KMS-11 (cell line): ENCODE data around the gene OR2AT4.

ENCODE experiments used
- H2AFZ ChIP-seq: fragments of 200-600 bp; sonication (generic); 2 replicates; pipeline ENCODE4 v1.6.1; 2016; ENCODE audit warnings: antibody characterized with exemption, mixed run types, low read depth
- H3K27ac ChIP-seq: fragments of 200-600 bp; sonication (generic); 2 replicates; pipeline ENCODE4 v1.6.1; 2016; ENCODE audit warnings: mild to moderate bottlenecking, mixed run types
- H3K27me3 ChIP-seq: fragments of 200-600 bp; sonication (generic); 2 replicates; pipeline ENCODE4 v1.6.1; 2017; ENCODE audit warnings: mild to moderate bottlenecking, low read depth, mixed run types, moderate library complexity; ENCODE audit not compliant: insufficient read depth
- H3K36me3 ChIP-seq: fragments of 200-600 bp; sonication (generic); 2 replicates; pipeline ENCODE4 v1.6.1; 2017; ENCODE audit warnings: mild to moderate bottlenecking, mixed run types; ENCODE audit not compliant: insufficient read depth
- H3K4me1 ChIP-seq: fragments of 200-600 bp; sonication (generic); 2 replicates; pipeline ENCODE4 v1.6.1; 2016; ENCODE audit warnings: mild to moderate bottlenecking, low read depth, mixed run types; ENCODE audit not compliant: poor library complexity, severe bottlenecking
- H3K4me2 ChIP-seq: fragments of 200-600 bp; sonication (generic); 2 replicates; pipeline ENCODE4 v1.7.0; 2016; ENCODE audit warnings: mild to moderate bottlenecking, mixed run types
- H3K4me3 ChIP-seq: fragments of 200-600 bp; sonication (generic); IDR thresholded peaks from 2 replicates; pipeline ENCODE4 v1.6.1; 2017; ENCODE audit warnings: low read depth, low read length, mixed read lengths; ENCODE audit not compliant: insufficient read depth
- H3K79me2 ChIP-seq: fragments of 200-600 bp; sonication (generic); 2 replicates; pipeline ENCODE4 v1.6.1; 2016; ENCODE audit warnings: low read depth, mixed run types; ENCODE audit not compliant: insufficient read depth
- H3K9ac ChIP-seq: fragments of 200-600 bp; sonication (generic); 2 replicates; pipeline ENCODE4 v1.6.1; 2016; ENCODE audit warnings: mild to moderate bottlenecking, mixed run types
- H4K20me1 ChIP-seq: fragments of 200-600 bp; sonication (generic); 2 replicates; pipeline ENCODE4 v1.6.1; 2016; ENCODE audit warnings: mild to moderate bottlenecking, mixed run types; ENCODE audit not compliant: insufficient read depth
- CTCF ChIP-seq: fragments of 200-600 bp; sonication (generic); conservative IDR thresholded peaks from 2 replicates; pipeline ENCODE4 v1.6.1; 2017; ENCODE audit warnings: low read depth, mild to moderate bottlenecking, antibody characterized with exemption, low read length, moderate library complexity, mixed read lengths

Gene OR2AT4

GRCh38 chr11:75126564-75126963 is 29.9 kb upstream of the OR2AT4 start:
- H4K20me1 ChIP-seq, result no peaks in the 10 kb centered on the region
- no peak overlapping the region for H2AFZ ChIP-seq
- no peak overlapping the region for H3K9ac ChIP-seq
- no peaks in the 10 kb centered on the region for H3K27me3 ChIP-seq
- no peaks in the 10 kb centered on the region for H3K4me1 ChIP-seq
- no peaks in the 10 kb centered on the region for H3K36me3 ChIP-seq
- H3K4me2 ChIP-seq, result no peak overlapping the region
- TF ChIP-seq CTCF, result no peak
- no peak overlapping the region for H3K27ac ChIP-seq
- H3K79me2 ChIP-seq, result no peaks in the 10 kb centered on the region
- no peak overlapping the region for H3K4me3 ChIP-seq

- H3K27ac ChIP-seq, result no peak overlapping the region
Measured at GRCh38 chr11:75118577-75118976, 21.9 kb upstream of the OR2AT4 start.

GRCh38 chr11:75114465-75114864 is 17.8 kb upstream of the OR2AT4 start:
- no peaks in the 10 kb centered on the region for H3K79me2 ChIP-seq
- H3K36me3 ChIP-seq, result no peaks in the 10 kb centered on the region
- H3K27me3 ChIP-seq, result no peaks in the 10 kb centered on the region
- no peak overlapping the region for H3K4me2 ChIP-seq
- H2AFZ ChIP-seq, result no peak overlapping the region
- no peak for TF ChIP-seq CTCF
- H3K27ac ChIP-seq, result no peak overlapping the region
- H3K4me3 ChIP-seq, result no peak overlapping the region
- H4K20me1 ChIP-seq, result no peaks in the 10 kb centered on the region
- H3K9ac ChIP-seq, result no peak overlapping the region
- H3K4me1 ChIP-seq, result no peaks in the 10 kb centered on the region

More at GRCh38 chr11:75118577-75118976, 21.9 kb upstream of the OR2AT4 start:
- Histone ChIP-seq H3K4me3 (no peak overlapping the region), H2AFZ (no peak overlapping the region), H3K27me3 (no peaks in the 10 kb centered on the region), H3K36me3 (no peaks in the 10 kb centered on the region), H3K9ac (no peak overlapping the region), H3K79me2 (no peaks in the 10 kb centered on the region), H3K4me1 (no peaks in the 10 kb centered on the region), H4K20me1 (no peaks in the 10 kb centered on the region), H3K4me2 (no peak overlapping the region)
- TF ChIP-seq CTCF, result no peak

GRCh38 chr11:75113030-75113429 is 16.4 kb upstream of the OR2AT4 start:
- TF ChIP-seq CTCF, result no peak
- H2AFZ ChIP-seq, result no peak overlapping the region

More at GRCh38 chr11:75113030-75113429, 16.4 kb upstream of the OR2AT4 start:
- H3K4me3 ChIP-seq, result no peak overlapping the region
- no peak overlapping the region for H3K4me2 ChIP-seq
- H3K9ac ChIP-seq, result no peak overlapping the region
- no peaks in the 10 kb centered on the region for H3K4me1 ChIP-seq
- H4K20me1 ChIP-seq, result no peaks in the 10 kb centered on the region
- no peak overlapping the region for H3K27ac ChIP-seq
- no peaks in the 10 kb centered on the region for H3K36me3 ChIP-seq
- H3K27me3 ChIP-seq, result no peaks in the 10 kb centered on the region
- no peaks in the 10 kb centered on the region for H3K79me2 ChIP-seq
